ENCODE data around the gene KIAA0232.

- TF ChIP-seq POLR2A (IDR thresholded peaks at IDR 0.05) (no peak), CTCF (IDR thresholded peaks at IDR 0.05) (no peak)
Observed at GRCh38 chr4:6884341-6884870, 101.9 kb downstream of the KIAA0232 start.
